Loucy (cell line): ENCODE measurements around the gene AP1B1.

Experiments
- H2AFZ ChIP-seq: fragments of 200-600 bp; sonication (generic); 2 replicates; pipeline ENCODE4 v1.6.0; 2016; ENCODE audit warnings: antibody characterized with exemption, mild to moderate bottlenecking, low read length, moderate library complexity
- H3F3A ChIP-seq: fragments of 200-600 bp; 2 replicates; pipeline ENCODE4 v1.6.0; 2016; ENCODE audit warnings: antibody characterized with exemption, low read depth, mild to moderate bottlenecking
- H3K27me3 ChIP-seq: fragments of 200-600 bp; sonication (generic); 2 replicates; pipeline ENCODE4 v1.6.1; 2014; ENCODE audit warnings: low read length, mild to moderate bottlenecking; ENCODE audit not compliant: insufficient read depth, poor library complexity, severe bottlenecking
- H3K36me3 ChIP-seq: fragments of 200-600 bp; sonication (generic); 2 replicates; pipeline ENCODE4 v1.6.1; 2016; ENCODE audit warnings: low read length; ENCODE audit not compliant: insufficient read depth
- H3K4me1 ChIP-seq: fragments of 200-600 bp; sonication (generic); 2 replicates; pipeline ENCODE4 v1.5.1; 2014; ENCODE audit warnings: low read length, mild to moderate bottlenecking; ENCODE audit not compliant: insufficient read depth, poor library complexity, severe bottlenecking
- H3K4me2 ChIP-seq: fragments of 200-600 bp; sonication (generic); 2 replicates; pipeline ENCODE4 v1.6.0; 2014; ENCODE audit warnings: antibody characterized with exemption, low read length, low read depth, mild to moderate bottlenecking; ENCODE audit not compliant: poor library complexity, severe bottlenecking
- H3K4me3 ChIP-seq: fragments of 200-600 bp; sonication (generic); 2 replicates; pipeline ENCODE4 v1.5.1; 2014; ENCODE audit warnings: low read length, mild to moderate bottlenecking, mixed read lengths; ENCODE audit not compliant: poor library complexity, severe bottlenecking
- H3K79me2 ChIP-seq: fragments of 200-600 bp; sonication (generic); 2 replicates; pipeline ENCODE4 v1.6.1; 2014; ENCODE audit warnings: low read length; ENCODE audit not compliant: insufficient read depth
- H3K9ac ChIP-seq: fragments of 200-600 bp; sonication (generic); 2 replicates; pipeline ENCODE4 v1.6.0; 2014; ENCODE audit warnings: mild to moderate bottlenecking, low read depth, low read length, moderate library complexity; ENCODE audit not compliant: poor library complexity, severe bottlenecking
- H3K9me2 ChIP-seq: fragments of 200-600 bp; sonication (generic); replicated peaks from 2 replicates; pipeline ENCODE4 v1.6.1; 2016; ENCODE audit warnings: low read depth, low read length, mixed read lengths
- H3K9me3 ChIP-seq: fragments of 200-600 bp; sonication (generic); 2 replicates; pipeline ENCODE4 v1.6.1; 2014; ENCODE audit warnings: mild to moderate bottlenecking, antibody characterized with exemption, low read length, low read depth; ENCODE audit not compliant: insufficient read depth
- H4K20me1 ChIP-seq: fragments of 200-600 bp; sonication (generic); 2 replicates; pipeline ENCODE4 v1.6.0; 2014; ENCODE audit warnings: antibody characterized with exemption, low read length, mild to moderate bottlenecking; ENCODE audit not compliant: insufficient read depth, poor library complexity, severe bottlenecking
- CTCF ChIP-seq: fragments of 200-600 bp; sonication (generic); conservative IDR thresholded peaks from 2 replicates; pipeline ENCODE4 v1.5.1; 2014; ENCODE audit warnings: mild to moderate bottlenecking, antibody characterized with exemption, low read length
- EZH2phosphoT487 ChIP-seq: fragments of 200-600 bp; IDR thresholded peaks from 2 replicates; pipeline ENCODE4 v1.6.1; 2018; ENCODE audit warnings: antibody characterized with exemption, mild to moderate bottlenecking, moderate library complexity, borderline replicate concordance

Gene AP1B1

GRCh38 chr22:29298641-29299040 lies 89.7 kb downstream of the AP1B1 start:
- Histone ChIP-seq H3K9me3 (no peaks in the 10 kb centered on the region), H3K36me3 (peaks cover 75% of the 10 kb centered on the region), H3K9me2 (no peaks in the 10 kb centered on the region), H4K20me1 (peaks cover 7% of the 10 kb centered on the region), H3K4me2 (no peak overlapping the region), H3K9ac (no peak overlapping the region), H3K79me2 (peaks cover 4% of the 10 kb centered on the region; the same call in 1 of the 2 replicates), H2AFZ (no peak overlapping the region), H3F3A (peaks cover 16% of the 10 kb centered on the region), H3K4me3 (no peak overlapping the region), H3K4me1 (no peaks in the 10 kb centered on the region), H3K27me3 (no peaks in the 10 kb centered on the region)
- TF ChIP-seq CTCF (no peak), EZH2phosphoT487 (no peak)

GRCh38 chr22:29292379-29292778 lies 96.0 kb downstream of the AP1B1 start:
- Histone ChIP-seq H3K79me2 (peaks cover 58% of the 10 kb centered on the region), H3K9me3 (no peaks in the 10 kb centered on the region), H3K9ac (no peak overlapping the region), H3K27me3 (no peaks in the 10 kb centered on the region), H3K4me2 (no peak overlapping the region), H3K4me1 (no peaks in the 10 kb centered on the region), H3K9me2 (no peaks in the 10 kb centered on the region), H3K4me3 (no peak overlapping the region), H2AFZ (no peak overlapping the region), H4K20me1 (peaks cover 51% of the 10 kb centered on the region), H3K36me3 (peaks cover 100% of the 10 kb centered on the region), H3F3A (no peaks in the 10 kb centered on the region; the same call in 1 of the 2 replicates)
- TF ChIP-seq EZH2phosphoT487 = no peak

- Histone ChIP-seq H3F3A (no peaks in the 10 kb centered on the region; the same call in 1 of the 2 replicates), H2AFZ (no peak overlapping the region), H4K20me1 (peaks cover 62% of the 10 kb centered on the region), H3K36me3 (peaks cover 99% of the 10 kb centered on the region), H3K9me2 (no peaks in the 10 kb centered on the region), H3K4me2 (no peak overlapping the region), H3K4me3 (no peak overlapping the region), H3K27me3 (no peaks in the 10 kb centered on the region), H3K4me1 (no peaks in the 10 kb centered on the region), H3K79me2 (peaks cover 70% of the 10 kb centered on the region), H3K9ac (no peak overlapping the region), H3K9me3 (no peaks in the 10 kb centered on the region)
- TF ChIP-seq EZH2phosphoT487 = no peak
Measured at GRCh38 chr22:29291215-29291614, 97.2 kb downstream of the AP1B1 start.

GRCh38 chr22:29290061-29290460 lies 98.3 kb downstream of the AP1B1 start:
- H3F3A ChIP-seq = no peaks in the 10 kb centered on the region; the same call in 1 of the 2 replicates
- no peaks in the 10 kb centered on the region for H3K4me1 ChIP-seq
- TF ChIP-seq EZH2phosphoT487 = no peak
- H2AFZ ChIP-seq = no peak overlapping the region
- no peak overlapping the region for H3K4me3 ChIP-seq
- no peaks in the 10 kb centered on the region for H3K9me3 ChIP-seq
- no peaks in the 10 kb centered on the region for H3K27me3 ChIP-seq
- peaks cover 79% of the 10 kb centered on the region for H3K79me2 ChIP-seq
- H4K20me1 ChIP-seq = peaks cover 72% of the 10 kb centered on the region
- no peak overlapping the region for H3K9ac ChIP-seq
- H3K4me2 ChIP-seq = no peak overlapping the region
- H3K36me3 ChIP-seq = peaks cover 99% of the 10 kb centered on the region
- H3K9me2 ChIP-seq = no peaks in the 10 kb centered on the region
